HG03066 (cell line): ENCODE results near the gene ZFY.

Experiments
- ATAC-seq: cut with Tn5 transposase; IDR thresholded peaks from one replicate; pipeline ENCODE4 v1.9.1; 2021; ENCODE audit warnings: low read depth; ENCODE audit not compliant: unreplicated experiment

ZFY gene

GRCh38 chrY:2934861-2935715, at the start of gene ZFY:
ZFY (plus strand) TSS chrY:2935381; CDS start chrY:2953937, 18,556 bp downstream.
- ATAC-seq, result peak; percentile 24

- no peak for ATAC-seq
Observed at GRCh38 chrY:2885880-2886279, 49.3 kb upstream of the ZFY start.

- ATAC-seq, result no peak
Observed at GRCh38 chrY:2887386-2887785, 47.8 kb upstream of the ZFY start.

GRCh38 chrY:2887955-2888354, 47.2 kb upstream of the ZFY start:
- peak; percentile 65 for ATAC-seq

GRCh38 chrY:2893471-2893870, 41.7 kb upstream of the ZFY start:
- no peak for ATAC-seq

- ATAC-seq, result peak; percentile 70
Observed at GRCh38 chrY:2896050-2896449, 39.1 kb upstream of the ZFY start.

- no peak for ATAC-seq
Observed at GRCh38 chrY:2907356-2907755, 27.8 kb upstream of the ZFY start.

GRCh38 chrY:2913066-2913815, 21.9 kb upstream of the ZFY start:
- ATAC-seq, result peak; percentile 78

GRCh38 chrY:2934078-2934477, 1.1 kb upstream of the ZFY start:
- no peak for ATAC-seq

GRCh38 chrY:2935716-2936435, 695 bp downstream of the ZFY start:
- ATAC-seq, result peak; percentile 61

- ATAC-seq, result no peak
Observed at GRCh38 chrY:2936436-2936750, 1.2 kb downstream of the ZFY start.

- ATAC-seq, result no peak
Observed at GRCh38 chrY:2937149-2937548, 2.0 kb downstream of the ZFY start.

GRCh38 chrY:2949590-2950252, 14.5 kb downstream of the ZFY start:
- ATAC-seq, result peak; percentile 73

- no peak for ATAC-seq
Observed at GRCh38 chrY:2950655-2951054, 15.5 kb downstream of the ZFY start.

GRCh38 chrY:2952912-2953311, 17.7 kb downstream of the ZFY start:
- ATAC-seq, result no peak

- ATAC-seq, result no peak
Observed at GRCh38 chrY:2954735-2955134, 19.6 kb downstream of the ZFY start.

GRCh38 chrY:2955561-2955960, 20.4 kb downstream of the ZFY start:
- ATAC-seq, result no peak

- no peak for ATAC-seq
Observed at GRCh38 chrY:2962061-2962460, 26.9 kb downstream of the ZFY start.

- ATAC-seq, result no peak
Observed at GRCh38 chrY:2964814-2965213, 29.6 kb downstream of the ZFY start.

- no peak for ATAC-seq
Observed at GRCh38 chrY:2965629-2966028, 30.4 kb downstream of the ZFY start.

- no peak for ATAC-seq
Observed at GRCh38 chrY:2969561-2969960, 34.4 kb downstream of the ZFY start.
